GM12878 (cell line): ENCODE results near the gene LGALS9. TPM values are rescaled to one million over a fixed set of nuclear protein-coding genes. Genes with fewer than 3 reads are reported as not detected.

Source experiments
- ATAC-seq: fragments of 200-7000 bp; cut with Tn5 transposase; 3 replicates; pipeline ENCODE4 v1.9.1; 2020; ENCODE audit warnings: mild to moderate bottlenecking, moderate library complexity
- BruUV-seq: library from RNA; stranded (reverse); fragments of 400-500 nt; replicated peaks from 2 replicates; lab custom pipeline; 2021; lab: Mats Ljungman, UMichigan
- CTCF ChIA-PET: fragments of 300-600 bp; sonication (Branson Sonifier 250); formaldehyde crosslinking; extraction: SDS; loops from one replicate; lab custom pipeline; 2021; ENCODE audit warnings: inconsistent platforms; lab: Yijun Ruan, JAX
- POLR2A ChIA-PET: fragments of 350-600 bp; formaldehyde crosslinking; extraction: SDS; loops from one replicate; lab custom pipeline; 2021; ENCODE audit warnings: inconsistent platforms; lab: Charles Lee
- RAD21 ChIA-PET: fragments of 300-600 bp; sonication (Branson Sonifier 250); formaldehyde crosslinking; loops from one replicate; lab custom pipeline; 2023; ENCODE audit warnings: antibody characterized with exemption; ENCODE audit not compliant: unreplicated experiment; lab: Charles Lee
- SMC1A ChIA-PET: fragments of 300-600 bp; sonication (Branson Sonifier 250); formaldehyde crosslinking; loops from one replicate; lab custom pipeline; 2023; ENCODE audit not compliant: unreplicated experiment, uncharacterized antibody; lab: Charles Lee
- DNase-seq: peaks from one replicate; pipeline ENCODE4 v3.0.0-alpha.2; 2011; ENCODE audit warnings: low read depth, low spot score
- FAIRE-seq: peaks from 3 replicates; lab custom pipeline; 2011; peaks lifted over from hg19 to GRCh38; lab: Jason Lieb, UNC
- H2AFZ ChIP-seq: 2 replicates; pipeline ENCODE4 v1.6.0; 2011; ENCODE audit warnings: low read depth, low read length, control low read depth; ENCODE audit not compliant: control insufficient read depth
- H3K27ac ChIP-seq: 2 replicates; pipeline ENCODE4 v1.5.1; 2011; ENCODE audit warnings: control low read depth; ENCODE audit not compliant: control insufficient read depth, insufficient read depth
- H3K27me3 ChIP-seq, 2 experiments: replicated peaks in 1 of 2; 2 replicates each; pipeline versions ENCODE4 v1.6.0 to v1.6.1; 2011; ENCODE audit warnings: low read length in 1 of 2; ENCODE audit not compliant: control insufficient read depth in 2 of 2, insufficient read depth in 2 of 2
- H3K36me3 ChIP-seq, 2 experiments: 2 replicates each; pipeline ENCODE4 v1.5.1; 2011; ENCODE audit warnings: low read length in 1 of 2; ENCODE audit not compliant: control insufficient read depth in 2 of 2, insufficient read depth in 2 of 2
- H3K4me1 ChIP-seq: 2 replicates; pipeline ENCODE4 v1.6.1; 2011; ENCODE audit warnings: mild to moderate bottlenecking, low read length, moderate library complexity, mixed read lengths; ENCODE audit not compliant: control insufficient read depth, insufficient read depth
- H3K4me2 ChIP-seq: 2 replicates; pipeline ENCODE4 v1.6.0; 2011; ENCODE audit warnings: control low read depth; ENCODE audit not compliant: control insufficient read depth, insufficient read depth
- H3K4me3 ChIP-seq: fragments of 200-600 bp; sonication (generic); 2 replicates; pipeline ENCODE4 v1.5.1; 2016
- H3K79me2 ChIP-seq: 2 replicates; pipeline ENCODE4 v1.6.0; 2011; ENCODE audit warnings: low read length; ENCODE audit not compliant: control insufficient read depth, insufficient read depth
- H3K9ac ChIP-seq: 2 replicates; pipeline ENCODE4 v1.8.0; 2011; ENCODE audit warnings: low read length, control low read depth, mixed read lengths; ENCODE audit not compliant: control insufficient read depth, insufficient read depth
- H3K9me3 ChIP-seq: replicated peaks from 3 replicates; pipeline ENCODE4 v1.5.1; 2011; ENCODE audit warnings: mild to moderate bottlenecking, low read length; ENCODE audit not compliant: control insufficient read depth, insufficient read depth
- H4K20me1 ChIP-seq: 2 replicates; pipeline ENCODE4 v1.6.0; 2011; ENCODE audit not compliant: control insufficient read depth, insufficient read depth
- MTA3 ChIP-seq: IDR thresholded peaks from 2 replicates; pipeline ENCODE4 v1.6.1; 2012; ENCODE audit warnings: low read length, inconsistent platforms, borderline replicate concordance
- NFYA ChIP-seq: IDR thresholded peaks from 2 replicates; pipeline ENCODE4 v1.6.1; 2011; ENCODE audit warnings: low read depth, mild to moderate bottlenecking, low read length, improper control_type of control experiment, borderline replicate concordance
- NFYB ChIP-seq: IDR thresholded peaks from 2 replicates; pipeline ENCODE4 v1.6.1; 2011; ENCODE audit warnings: low read depth, mild to moderate bottlenecking, low read length, improper control_type of control experiment, moderate library complexity; ENCODE audit not compliant: insufficient read depth
- NRF1 ChIP-seq: conservative IDR thresholded peaks from 2 replicates; pipeline ENCODE4 v1.6.1; 2011; ENCODE audit warnings: mild to moderate bottlenecking, low read depth, low read length, improper control_type of control experiment
- POU2F2 ChIP-seq: IDR thresholded peaks from 3 replicates; pipeline ENCODE4 v1.6.1; 2011; ENCODE audit warnings: low read depth, mild to moderate bottlenecking, low read length, borderline replicate concordance
- TARDBP ChIP-seq: IDR thresholded peaks from 2 replicates; pipeline ENCODE4 v1.6.1; 2016; ENCODE audit warnings: borderline replicate concordance
- TCF7 ChIP-seq: IDR thresholded peaks from 2 replicates; pipeline ENCODE4 v1.6.1; 2014; ENCODE audit warnings: antibody characterized with exemption, borderline replicate concordance
- WGBS: methylation state at CpG from one replicate; pipeline ENCODE4 v1.1.6; 2016; ENCODE audit warnings: low lambda C conversion rate; ENCODE audit not compliant: insufficient replicate concordance, insufficient coverage; ENCODE audit errors: missing lambda C conversion rate; 5-methylcytosine and 5-hydroxymethylcytosine counted together
- in situ Hi-C: fragments of 300-500 bp; cut with MboI; formaldehyde crosslinking; loops from 9 replicates; pipeline ENCODE4 v1.14.3; 2018; ENCODE audit warnings: mixed read lengths
- intact Hi-C: fragments of 100-400 bp; cut with micrococcal nuclease; formaldehyde crosslinking; loops from one replicate; pipeline ENCODE4 v1.14.2; 2022; ENCODE audit not compliant: unreplicated experiment
- polyA plus RNA-seq, 11 experiments: library from polyadenylated mRNA; depleted of rRNA in 4 of 11; unstranded in 6 of 11; stranded (reverse) in 5 of 11; fragments of >200 nt; fragmentation: Nextera tagmentation in 4 of 11; fragmentation: Illumina TruSeq in 1 of 11; extraction: Ambion mirVana in 4 of 11; extraction: Trizol in 1 of 11; gene quantifications; 1 replicate in 1 of 11; 2 replicates in 10 of 11; pipeline versions ENCODE4 v1.2.1 to v1.2.3, GENCODE V29; 2011 to 2016; ENCODE audit warnings: inconsistent platforms in 2 of 11, missing spikeins in 2 of 11, low read depth in 1 of 11
- total RNA-seq, 4 experiments: library from RNA; depleted of rRNA in 3 of 4; stranded (reverse); fragments of >200 nt in 3 of 4; fragmentation: Illumina TruSeq in 1 of 4; extraction: Trizol in 1 of 4; gene quantifications; 2 replicates each; pipeline versions ENCODE4 v1.2.1 to v1.2.3, GENCODE V29; 2013 to 2021
- TF ChIP-seq, protein P1 (sequence below): fragments of 450-650 bp; formaldehyde crosslinking; IDR thresholded peaks from 2 replicates; pipeline ENCODE4 v1.5.0; 2022; ENCODE audit warnings: mild to moderate bottlenecking, missing genetic modification characterization

The LGALS9 gene
- total and polyA plus RNA-seq, 10 of the 15 experiments (the other 5 are each of a cell fraction or from before 2014, with no cell fraction given) = 22.5 to 294 (median 155) TPM

- no peak for ATAC-seq
- Histone ChIP-seq H3K4me1 (peaks cover 5% of the 10 kb centered on the region; the same call in 1 of the 2 replicates), H3K27ac (no peak overlapping the region), H3K4me2 (no peak overlapping the region), H3K79me2 (no peaks in the 10 kb centered on the region), H3K4me3 (no peak overlapping the region), H3K9me3 (no peaks in the 10 kb centered on the region), H3K27me3 (no peaks in the 10 kb centered on the region), H3K9ac (no peak overlapping the region), H3K36me3 (peaks cover 14 to 41% of the 10 kb centered on the region in 2 experiments; a peak in 3 of 4 replicates), H2AFZ (no peak overlapping the region), H4K20me1 (no peaks in the 10 kb centered on the region)
- in situ Hi-C loops = loop anchor here (5.0 to 10.0 kb wide), 3 partner anchors 49 to 368 kb away; no protein-coding TSS in a partner anchor
- intact Hi-C loops = no loop called here
- WGBS = 95% methylated on average over 25 of the region's 25 CpGs
- no peak for FAIRE-seq
- SMC1A ChIA-PET = interaction anchor here (1.1 kb wide), 1 partner anchor 367 kb away, joined by 3 read pairs; no protein-coding TSS in a partner anchor
- CTCF ChIA-PET = interaction anchor here (1.6 to 9.1 kb wide), 4 partner anchors 27 to 366 kb away, joined by 5 to 134 read pairs (median 94); partner anchors contain the start of genes KSR1 and LGALS9
- POLR2A ChIA-PET = no interaction called here
- no peak for DNase-seq
- BruUV-seq = no TSS peak
- RAD21 ChIA-PET = no interaction called here
- TF ChIP-seq NRF1 (no peak), MTA3 (no peak), TCF7 (no peak), NFYA (no peak), TARDBP (no peak), NFYB (no peak), POU2F2 (no peak)
- TF ChIP-seq, protein P1, sequence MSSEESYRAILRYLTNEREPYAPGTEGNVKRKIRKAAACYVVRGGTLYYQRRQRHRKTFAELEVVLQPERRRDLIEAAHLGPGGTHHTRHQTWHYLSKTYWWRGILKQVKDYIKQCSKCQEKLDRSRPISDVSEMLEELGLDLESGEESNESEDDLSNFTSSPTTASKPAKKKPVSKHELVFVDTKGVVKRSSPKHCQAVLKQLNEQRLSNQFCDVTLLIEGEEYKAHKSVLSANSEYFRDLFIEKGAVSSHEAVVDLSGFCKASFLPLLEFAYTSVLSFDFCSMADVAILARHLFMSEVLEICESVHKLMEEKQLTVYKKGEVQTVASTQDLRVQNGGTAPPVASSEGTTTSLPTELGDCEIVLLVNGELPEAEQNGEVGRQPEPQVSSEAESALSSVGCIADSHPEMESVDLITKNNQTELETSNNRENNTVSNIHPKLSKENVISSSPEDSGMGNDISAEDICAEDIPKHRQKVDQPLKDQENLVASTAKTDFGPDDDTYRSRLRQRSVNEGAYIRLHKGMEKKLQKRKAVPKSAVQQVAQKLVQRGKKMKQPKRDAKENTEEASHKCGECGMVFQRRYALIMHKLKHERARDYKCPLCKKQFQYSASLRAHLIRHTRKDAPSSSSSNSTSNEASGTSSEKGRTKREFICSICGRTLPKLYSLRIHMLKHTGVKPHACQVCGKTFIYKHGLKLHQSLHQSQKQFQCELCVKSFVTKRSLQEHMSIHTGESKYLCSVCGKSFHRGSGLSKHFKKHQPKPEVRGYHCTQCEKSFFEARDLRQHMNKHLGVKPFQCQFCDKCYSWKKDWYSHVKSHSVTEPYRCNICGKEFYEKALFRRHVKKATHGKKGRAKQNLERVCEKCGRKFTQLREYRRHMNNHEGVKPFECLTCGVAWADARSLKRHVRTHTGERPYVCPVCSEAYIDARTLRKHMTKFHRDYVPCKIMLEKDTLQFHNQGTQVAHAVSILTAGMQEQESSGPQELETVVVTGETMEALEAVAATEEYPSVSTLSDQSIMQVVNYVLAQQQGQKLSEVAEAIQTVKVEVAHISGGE (CRISPR knock-in tag) = no peak
Measured at GRCh38 chr17:27605409-27605808, 25.6 kb upstream of the LGALS9 start.
